K562 (cell line): ENCODE data around the gene HLA-DQB1. TPM values are rescaled to one million over a fixed set of nuclear protein-coding genes. Genes with fewer than 3 reads are reported as not detected.

Source experiments
- ATAC-seq: fragments of 200-7000 bp; cut with Tn5 transposase; 3 replicates; pipeline ENCODE4 v1.9.1; 2020; ENCODE audit warnings: moderate library complexity
- BruUV-seq: library from RNA; stranded (reverse); fragments of 400-500 nt; replicated peaks from 2 replicates; lab custom pipeline; 2021; lab: Mats Ljungman, UMichigan
- CTCF ChIA-PET: fragments of 300-600 bp; formaldehyde crosslinking; extraction: SDS; loops from one replicate; lab custom pipeline; 2021; ENCODE audit warnings: low intra/inter-chr PET ratio; lab: Yijun Ruan, JAX
- POLR2A ChIA-PET: fragments of 300-600, 350-650 bp; sonication (Branson Sonifier 250); formaldehyde crosslinking; extraction: SDS; loops from one replicate; lab custom pipeline; 2021; ENCODE audit warnings: antibody characterized with exemption, inconsistent platforms; lab: Yijun Ruan, JAX
- DNase-seq, 4 experiments: peaks; one replicate each; pipeline versions ENCODE4 v3.0.0 to v3.0.0-alpha.2; 2011 to 2018; ENCODE audit warnings: low spot score in 3 of 4, mixed read lengths in 3 of 4; ENCODE audit errors: extremely low read depth in 1 of 4
- FAIRE-seq: peaks from 2 replicates; lab custom pipeline; 2011; peaks lifted over from hg19 to GRCh38; lab: Jason Lieb, UNC
- H2AFZ ChIP-seq: 2 replicates; pipeline ENCODE4 v1.6.0; 2011; ENCODE audit warnings: low read depth, low read length, control low read depth, inconsistent platforms
- H3K27ac ChIP-seq: fragments of 200-600 bp; 3 replicates; pipeline ENCODE4 v1.8.0; 2011; ENCODE audit warnings: low read depth, mild to moderate bottlenecking, control low read depth, inconsistent platforms, low read length, moderate library complexity, mixed read lengths; ENCODE audit errors: extremely low read depth
- H3K27me3 ChIP-seq, 2 experiments: fragments of 300-600 bp in 1 of 2; 2 replicates in 1 of 2; 3 replicates in 1 of 2; pipeline versions ENCODE4 v1.6.0 to v1.8.0; 2011; ENCODE audit warnings: inconsistent platforms in 2 of 2, low read length in 2 of 2, mild to moderate bottlenecking in 1 of 2, mixed read lengths in 1 of 2, moderate library complexity in 1 of 2; ENCODE audit not compliant: control insufficient read depth in 2 of 2, insufficient read depth in 2 of 2
- H3K36me3 ChIP-seq: fragments of 300-600 bp; 3 replicates; pipeline ENCODE4 v1.8.0; 2011; ENCODE audit warnings: mild to moderate bottlenecking, low read length, inconsistent platforms; ENCODE audit not compliant: control insufficient read depth, insufficient read depth
- H3K4me1 ChIP-seq, 2 experiments: fragments of 200-600 bp in 1 of 2; replicated peaks in 1 of 2; 2 replicates in 1 of 2; 3 replicates in 1 of 2; pipeline versions ENCODE4 v1.5.1 to v1.8.0; 2011; ENCODE audit warnings: inconsistent platforms in 2 of 2, low read length in 2 of 2, mild to moderate bottlenecking in 1 of 2, mixed read lengths in 1 of 2, moderate library complexity in 1 of 2; ENCODE audit not compliant: control insufficient read depth in 2 of 2, insufficient read depth in 2 of 2
- H3K4me2 ChIP-seq: 2 replicates; pipeline ENCODE4 v1.6.1; 2011; ENCODE audit warnings: low read length, control low read depth, inconsistent platforms, mixed read lengths; ENCODE audit not compliant: insufficient read depth
- H3K4me3 ChIP-seq: fragments of 200-600 bp; sonication (generic), shearing (Covaris generic); 2 replicates; pipeline ENCODE4 v1.5.1; 2016; ENCODE audit warnings: control low read depth, inconsistent platforms
- H3K79me2 ChIP-seq: fragments of 200-600 bp; 3 replicates; pipeline ENCODE4 v1.8.0; 2011; ENCODE audit warnings: low read length, inconsistent platforms; ENCODE audit not compliant: control insufficient read depth, insufficient read depth
- H3K9ac ChIP-seq, 2 experiments: 2 replicates each; pipeline versions ENCODE4 v1.6.0 to v1.6.1; 2011; ENCODE audit warnings: low read depth in 2 of 2, low read length in 2 of 2, control low read depth in 1 of 2, inconsistent platforms in 1 of 2, mild to moderate bottlenecking in 1 of 2, mixed read lengths in 1 of 2; ENCODE audit not compliant: insufficient read depth in 1 of 2
- H3K9me1 ChIP-seq: one replicate; pipeline ENCODE4 v1.6.0; 2011; ENCODE audit warnings: inconsistent platforms, mild to moderate bottlenecking, low read length, moderate library complexity; ENCODE audit not compliant: control insufficient read depth, insufficient read depth
- H3K9me3 ChIP-seq: replicated peaks from 2 replicates; pipeline ENCODE4 v1.5.1; 2011; ENCODE audit warnings: low read depth, low read length, inconsistent platforms; ENCODE audit not compliant: control insufficient read depth, insufficient read depth
- H4K20me1 ChIP-seq: replicated peaks from 2 replicates; pipeline ENCODE4 v1.6.1; 2011; ENCODE audit warnings: low read length, inconsistent platforms, mixed read lengths; ENCODE audit not compliant: control insufficient read depth, insufficient read depth
- ARNT ChIP-seq, 2 experiments: fragments of 450-650 bp; IDR thresholded peaks; 2 replicates each; pipeline ENCODE4 v1.6.1; 2016; ENCODE audit warnings: mild to moderate bottlenecking in 1 of 2
- DPF2 ChIP-seq: fragments of 450-650 bp; IDR thresholded peaks from 2 replicates; pipeline ENCODE4 v1.6.1; 2016
- ELF1 ChIP-seq: fragments of 200-800 bp; sonication (Bioruptor generic); IDR thresholded peaks from 2 replicates; pipeline ENCODE4 v1.6.1; 2016; ENCODE audit warnings: missing genetic modification characterization, missing compliant biosample characterization
- ETV5 ChIP-seq: sonication (generic); formaldehyde crosslinking; IDR thresholded peaks from 2 replicates; pipeline ENCODE4 v1.4.0; 2020; ENCODE audit warnings: low read depth, mild to moderate bottlenecking, missing genetic modification reagents
- FUS ChIP-seq: fragments of 200-400 bp; formaldehyde crosslinking; optimal IDR thresholded peaks from 2 replicates; pipeline ENCODE3; 2017; ENCODE audit warnings: low read depth, low read length
- HCFC1 ChIP-seq: IDR thresholded peaks from 2 replicates; pipeline ENCODE4 v1.6.1; 2012; ENCODE audit warnings: low read depth, low read length, improper control_type of control experiment
- KLF6 ChIP-seq: fragments of 250-450 bp; sonication (Bioruptor Pico); IDR thresholded peaks from 2 replicates; pipeline ENCODE4 v1.4.0; 2020; ENCODE audit warnings: mild to moderate bottlenecking, moderate library complexity, borderline replicate concordance
- MEF2D ChIP-seq: conservative IDR thresholded peaks from 2 replicates; pipeline ENCODE4 v1.6.1; 2016; ENCODE audit warnings: low read depth, missing genetic modification characterization, missing compliant biosample characterization
- MYBL2 ChIP-seq, 2 experiments: fragments of 450-650 bp in 1 of 2; sonication (generic) in 1 of 2; formaldehyde crosslinking in 1 of 2; IDR thresholded peaks; 2 replicates each; pipeline versions ENCODE4 v1.6.1 to v1.8.1; 2017 to 2022; ENCODE audit warnings: borderline replicate concordance in 1 of 2, inconsistent platforms in 1 of 2, low read depth in 1 of 2, mild to moderate bottlenecking in 1 of 2, missing genetic modification reagents in 1 of 2, moderate library complexity in 1 of 2
- NR4A1 ChIP-seq, 2 experiments: fragments of 250-450 bp in 1 of 2; fragments of 450-650 bp in 1 of 2; sonication (Bioruptor Pico) in 1 of 2; IDR thresholded peaks; 2 replicates each; pipeline versions ENCODE4 v1.4.0 to v1.6.1; 2016 to 2020; ENCODE audit warnings: mild to moderate bottlenecking in 2 of 2, missing compliant biosample characterization in 1 of 2, missing genetic modification characterization in 1 of 2, moderate library complexity in 1 of 2
- RBM14 ChIP-seq: fragments of 200-400 bp; formaldehyde crosslinking; IDR thresholded peaks from 2 replicates; pipeline ENCODE4 v1.6.1; 2018; ENCODE audit warnings: low read depth, mild to moderate bottlenecking, low read length, moderate library complexity, borderline replicate concordance; ENCODE audit not compliant: insufficient read depth
- SAFB2 ChIP-seq: fragments of 200-400 bp; formaldehyde crosslinking; IDR thresholded peaks from 2 replicates; pipeline ENCODE4 v1.6.1; 2018; ENCODE audit warnings: borderline replicate concordance, low read length, low read depth, moderate library complexity; ENCODE audit not compliant: severe bottlenecking
- SNRNP70 ChIP-seq: fragments of 200-400 bp; formaldehyde crosslinking; optimal IDR thresholded peaks from 2 replicates; pipeline ENCODE3; 2017; ENCODE audit warnings: low read depth, low read length
- STAT5B ChIP-seq: fragments of 250-450 bp; sonication (Bioruptor Pico); IDR thresholded peaks from 2 replicates; pipeline ENCODE4 v1.8.0; 2021; ENCODE audit warnings: mild to moderate bottlenecking, inconsistent platforms
- TRIM24 ChIP-seq, 2 experiments: fragments of 450-650 bp; IDR thresholded peaks; 2 replicates each; pipeline ENCODE4 v1.6.1; 2016
- ZC3H8 ChIP-seq: fragments of 450-650 bp; IDR thresholded peaks from 2 replicates; pipeline ENCODE4 v1.6.1; 2017
- ZNF354B ChIP-seq: fragments of 250-450 bp; sonication (Bioruptor Pico); IDR thresholded peaks from 2 replicates; pipeline ENCODE4 v1.4.0; 2020
- ZNF584 ChIP-seq: fragments of 200-800 bp; sonication (Bioruptor generic); IDR thresholded peaks from 2 replicates; pipeline ENCODE4 v1.6.1; 2016; ENCODE audit warnings: low read depth, mild to moderate bottlenecking, missing genetic modification characterization, missing compliant biosample characterization
- WGBS: fragments of 100-300 bp; shearing (Covaris generic); methylation state at CpG from one replicate; pipeline ENCODE4 v1.1.6; 2016; ENCODE audit warnings: low coverage, mixed read lengths; ENCODE audit not compliant: insufficient coverage; ENCODE audit errors: missing lambda C conversion rate; 5-methylcytosine and 5-hydroxymethylcytosine counted together
- in situ Hi-C: fragments of 300-500 bp; cut with MboI; formaldehyde crosslinking; loops from 4 replicates; pipeline ENCODE4 v1.15.0; 2018; ENCODE audit warnings: inconsistent platforms, mixed read lengths
- intact Hi-C: fragments of 100-400 bp; cut with micrococcal nuclease; formaldehyde crosslinking; loops from 2 replicates; pipeline ENCODE4 v1.14.2; 2022
- polyA plus RNA-seq, 8 experiments: library from polyadenylated mRNA; depleted of rRNA in 4 of 8; stranded (reverse) in 5 of 8; unstranded in 3 of 8; fragments of >200 nt; fragmentation: Nextera tagmentation in 2 of 8; fragmentation: Illumina TruSeq in 1 of 8; extraction: Ambion mirVana in 2 of 8; extraction: Trizol in 1 of 8; gene quantifications; 2 replicates each; pipeline versions ENCODE4 v1.2.1 to v1.2.3, GENCODE V29; 2011 to 2014; ENCODE audit warnings: inconsistent platforms in 1 of 8, missing spikeins in 1 of 8
- total RNA-seq, 7 experiments: library from RNA; depleted of rRNA in 6 of 7; stranded (reverse); fragments of >200 nt in 6 of 7; fragmentation: Illumina TruSeq in 2 of 7; extraction: Trizol in 2 of 7; gene quantifications; 2 replicates each; pipeline versions ENCODE4 v1.2.1 to v1.2.3, GENCODE V29; 2011 to 2021; ENCODE audit warnings: low replicate concordance in 1 of 7
- TF ChIP-seq, protein P1 (sequence below): IDR thresholded peaks from 2 replicates; pipeline ENCODE4 v1.6.1; 2014; ENCODE audit warnings: antibody characterized with exemption
- TF ChIP-seq, protein P2 (sequence below): sonication (generic); formaldehyde crosslinking; IDR thresholded peaks from 2 replicates; pipeline ENCODE4 v1.5.0; 2020; ENCODE audit warnings: missing genetic modification reagents

Gene HLA-DQB1
- total and polyA plus RNA-seq, 9 of the 15 experiments (the other 6 are each of a cell fraction or from before 2014, with no cell fraction given): 0.29 TPM; not detected in 8

GRCh38 chr6:32697031-32697430 is 30.6 kb upstream of the HLA-DQB1 start:
- ATAC-seq (no peak), DNase-seq (no peak), FAIRE-seq (no peak)
- ChIA-PET CTCF (interaction anchor here (1.0 kb wide), 1 partner anchor 282 kb away, joined by 3 read pairs; no protein-coding TSS in a partner anchor), POLR2A (interaction anchor here (0.6 kb wide), 1 partner anchor 621 kb away, joined by 3 read pairs; no protein-coding TSS in a partner anchor)
- H3K79me2 ChIP-seq: no peaks in the 10 kb centered on the region
- H3K9ac ChIP-seq: no peak overlapping the region
- no peak overlapping the region for H3K4me3 ChIP-seq
- H3K4me1 ChIP-seq: no peaks in the 10 kb centered on the region
- TF ChIP-seq SAFB2: no peak
- no peak for TF ChIP-seq KLF6
- no peak for TF ChIP-seq ZNF354B (CRISPR knock-in tag)
- TF ChIP-seq DPF2: no peak
- TF ChIP-seq, protein P1, sequence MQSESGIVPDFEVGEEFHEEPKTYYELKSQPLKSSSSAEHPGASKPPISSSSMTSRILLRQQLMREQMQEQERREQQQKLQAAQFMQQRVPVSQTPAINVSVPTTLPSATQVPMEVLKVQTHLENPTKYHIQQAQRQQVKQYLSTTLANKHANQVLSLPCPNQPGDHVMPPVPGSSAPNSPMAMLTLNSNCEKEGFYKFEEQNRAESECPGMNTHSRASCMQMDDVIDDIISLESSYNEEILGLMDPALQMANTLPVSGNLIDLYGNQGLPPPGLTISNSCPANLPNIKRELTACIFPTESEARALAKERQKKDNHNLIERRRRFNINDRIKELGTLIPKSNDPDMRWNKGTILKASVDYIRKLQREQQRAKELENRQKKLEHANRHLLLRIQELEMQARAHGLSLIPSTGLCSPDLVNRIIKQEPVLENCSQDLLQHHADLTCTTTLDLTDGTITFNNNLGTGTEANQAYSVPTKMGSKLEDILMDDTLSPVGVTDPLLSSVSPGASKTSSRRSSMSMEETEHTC: no peak
- TF ChIP-seq ETV5 (CRISPR knock-in tag): no peak
- TF ChIP-seq FUS: no peak
- TF ChIP-seq ZC3H8: no peak
- TF ChIP-seq ZNF584 (CRISPR knock-in tag): no peak
- no peak for TF ChIP-seq ARNT (IDR thresholded peaks at IDR 0.05)
- TF ChIP-seq STAT5B: no peak
- TF ChIP-seq ELF1 (tag): no peak
- no peak for TF ChIP-seq HCFC1
- no peak for TF ChIP-seq MYBL2 (IDR thresholded peaks at IDR 0.05; ENCODE audit: low read depth)
- no peak for TF ChIP-seq MYBL2 (CRISPR knock-in tag; IDR thresholded peaks at IDR 0.05; ENCODE audit: borderline replicate concordance)
- TF ChIP-seq TRIM24 (IDR thresholded peaks at IDR 0.05): no peak
- TF ChIP-seq RBM14: no peak
- TF ChIP-seq MEF2D: no peak
- no peak for TF ChIP-seq NR4A1 (CRISPR knock-in tag; IDR thresholded peaks at IDR 0.05)
- TF ChIP-seq NR4A1 (tag; IDR thresholded peaks at IDR 0.05): no peak
- no peak for TF ChIP-seq SNRNP70
- TF ChIP-seq, protein P2, sequence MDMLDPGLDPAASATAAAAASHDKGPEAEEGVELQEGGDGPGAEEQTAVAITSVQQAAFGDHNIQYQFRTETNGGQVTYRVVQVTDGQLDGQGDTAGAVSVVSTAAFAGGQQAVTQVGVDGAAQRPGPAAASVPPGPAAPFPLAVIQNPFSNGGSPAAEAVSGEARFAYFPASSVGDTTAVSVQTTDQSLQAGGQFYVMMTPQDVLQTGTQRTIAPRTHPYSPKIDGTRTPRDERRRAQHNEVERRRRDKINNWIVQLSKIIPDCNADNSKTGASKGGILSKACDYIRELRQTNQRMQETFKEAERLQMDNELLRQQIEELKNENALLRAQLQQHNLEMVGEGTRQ (CRISPR knock-in tag): no peak
- H3K36me3 ChIP-seq: no peaks in the 10 kb centered on the region
- H2AFZ ChIP-seq: no peak overlapping the region
- H3K27ac ChIP-seq: no peak overlapping the region
- peaks cover 0 to 9% of the 10 kb centered on the region in 2 experiments; a peak in 2 of 5 replicates for H3K27me3 ChIP-seq
- no peak overlapping the region for H3K4me2 ChIP-seq
- H4K20me1 ChIP-seq: no peaks in the 10 kb centered on the region
- H3K9me3 ChIP-seq: no peaks in the 10 kb centered on the region
- no TSS peak for BruUV-seq
- in situ Hi-C loops (loop anchor here (5.0 kb wide), 1 partner anchor 280 kb away; no protein-coding TSS in a partner anchor), intact Hi-C loops (loop anchor here (5.0 kb wide), 1 partner anchor 595 kb away; no protein-coding TSS in a partner anchor)
- 0% methylated on average over 1 of the region's 1 CpG for WGBS
- no peaks in the 10 kb centered on the region for H3K9me1 ChIP-seq
